IPS-18a (cell line): ENCODE data around the gene SEPTIN2.

Experiments
- H3K27ac ChIP-seq: one replicate; pipeline ENCODE4 v1.5.1; 2013; ENCODE audit warnings: low read length
- H3K27me3 ChIP-seq: one replicate; pipeline ENCODE4 v1.6.1; 2013; ENCODE audit warnings: mild to moderate bottlenecking, low read length; ENCODE audit not compliant: control insufficient read depth, insufficient read depth
- H3K36me3 ChIP-seq: one replicate; pipeline ENCODE4 v1.6.1; 2013; ENCODE audit warnings: low read depth, low read length; ENCODE audit not compliant: control insufficient read depth
- H3K4me1 ChIP-seq: one replicate; pipeline ENCODE4 v1.6.1; 2013; ENCODE audit warnings: low read depth, low read length; ENCODE audit not compliant: control insufficient read depth
- H3K4me3 ChIP-seq: one replicate; pipeline ENCODE4 v1.5.1; 2013; ENCODE audit warnings: low read length
- H3K9ac ChIP-seq: one replicate; pipeline ENCODE4 v1.6.1; 2013; ENCODE audit warnings: mild to moderate bottlenecking, low read length, moderate library complexity
- H3K9me3 ChIP-seq: one replicate; pipeline ENCODE4 v1.6.1; 2013; ENCODE audit warnings: low read depth, low read length; ENCODE audit not compliant: control insufficient read depth

Gene SEPTIN2

DNA sequence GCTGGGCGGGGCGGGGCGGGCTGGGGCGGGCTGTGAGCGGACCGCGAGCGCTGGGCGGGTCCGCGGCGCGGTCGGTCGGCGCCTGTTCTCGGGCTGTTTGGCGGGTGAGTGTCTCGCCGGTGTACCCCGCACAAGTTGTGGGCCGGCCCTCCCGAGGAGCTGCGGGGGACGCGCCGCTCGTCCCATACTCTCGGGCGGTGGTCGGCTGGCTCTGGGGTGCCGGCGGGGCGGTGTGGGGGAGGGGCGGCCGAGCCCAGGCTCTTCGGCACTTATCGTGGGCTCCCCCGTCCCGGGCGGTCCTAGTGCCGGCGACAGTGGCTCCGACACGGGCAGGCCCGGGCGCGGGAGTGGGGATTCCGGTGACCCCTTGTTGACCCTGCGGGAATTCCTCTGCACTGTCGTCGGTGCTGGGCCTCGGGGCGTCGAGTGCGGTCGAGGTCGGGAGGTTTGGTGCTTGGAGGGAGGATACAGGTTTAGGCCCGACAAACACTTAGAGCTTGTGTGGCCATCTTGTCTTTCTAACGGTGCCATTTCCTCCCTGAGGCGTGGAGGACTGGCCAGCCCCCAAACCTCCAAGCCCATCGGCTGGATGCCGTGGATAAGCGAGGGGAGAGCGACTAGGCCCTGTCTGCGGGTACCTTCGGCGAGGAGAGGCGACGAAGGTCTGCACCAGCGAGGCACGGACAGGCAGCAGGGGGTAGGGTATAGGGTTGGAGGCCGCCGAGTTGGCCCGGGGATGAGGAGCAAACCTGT is at the start of gene SEPTIN2:
SEPTIN2 (plus strand) TSS at position 47 of the 753 bp plus-strand sequence. CDS start 8,308 bp downstream, outside the sequence.
- peaks cover 6% of the 10 kb centered on the region for H3K36me3 ChIP-seq
- H3K9ac ChIP-seq, result peak within 1 kb of the TSS; percentile 99
- no peaks in the 10 kb centered on the region for H3K9me3 ChIP-seq
- peak within 1 kb of the TSS; percentile 92 for H3K4me3 ChIP-seq
- no peaks in the 10 kb centered on the region for H3K27me3 ChIP-seq
- peak within 1 kb of the TSS; percentile 99 for H3K27ac ChIP-seq
- H3K4me1 ChIP-seq, result peaks cover 24% of the 10 kb centered on the region

DNA sequence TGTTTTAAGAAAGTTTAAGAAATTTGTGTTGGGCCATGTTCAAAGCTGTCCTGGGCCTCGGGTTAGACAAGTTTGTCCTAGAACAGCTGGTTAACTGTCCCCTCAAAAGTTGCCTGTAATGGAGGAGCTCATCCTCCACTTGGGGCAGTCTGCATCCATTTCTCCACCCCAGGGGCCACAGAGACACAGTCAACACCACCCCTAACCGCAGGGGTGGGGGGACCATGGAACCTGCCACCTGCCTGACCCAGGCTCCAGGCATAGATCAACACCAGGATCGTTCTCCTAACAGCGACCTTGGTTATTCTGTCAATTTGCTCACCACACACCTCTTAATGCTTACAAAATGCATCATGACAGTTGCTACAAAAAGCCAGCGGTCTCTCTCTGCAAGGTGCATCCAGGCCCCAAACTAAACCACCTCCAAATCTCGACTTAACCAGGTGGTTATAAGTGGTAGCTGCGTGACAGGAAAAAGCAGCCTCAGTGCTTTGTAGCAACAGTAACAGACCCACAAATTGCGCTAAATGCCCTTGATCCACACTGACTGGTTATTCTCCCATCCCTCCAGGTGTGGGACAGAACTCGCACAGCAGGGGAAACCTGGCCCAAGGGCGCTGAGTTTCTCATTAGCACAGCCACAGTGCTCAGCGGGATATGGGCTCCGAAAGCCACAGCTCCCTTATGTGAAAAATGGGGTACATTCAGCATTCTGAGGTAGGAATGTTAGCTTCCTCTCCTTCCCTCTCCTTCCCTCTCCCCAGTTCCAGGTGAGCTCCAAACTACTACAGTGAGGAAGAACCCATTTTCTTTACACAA is 48.3 kb upstream of the SEPTIN2 start:
- Histone ChIP-seq H3K36me3 (peaks cover 30% of the 10 kb centered on the region), H3K27me3 (no peaks in the 10 kb centered on the region), H3K9ac (no peak overlapping the region), H3K4me1 (no peaks in the 10 kb centered on the region), H3K4me3 (no peak overlapping the region), H3K9me3 (no peaks in the 10 kb centered on the region), H3K27ac (no peak overlapping the region)

DNA sequence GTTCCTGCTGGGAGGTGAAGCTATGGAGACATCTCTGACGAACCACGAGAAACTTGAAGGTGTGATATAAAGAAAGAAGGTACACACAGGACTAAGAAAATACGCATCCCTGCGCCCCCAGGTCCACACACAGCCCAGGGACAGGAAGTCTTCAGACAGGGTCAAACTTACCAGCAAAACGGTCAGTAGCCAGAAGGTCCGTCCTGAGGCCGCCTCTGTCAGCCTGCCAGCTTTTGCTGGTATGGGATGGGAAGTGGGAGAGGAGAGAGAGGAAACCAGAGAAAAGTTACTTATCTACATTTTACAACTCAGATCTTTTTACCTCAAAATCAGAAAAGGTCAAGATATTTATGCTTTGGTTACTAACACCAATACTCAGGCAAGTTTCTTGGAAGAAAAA is 47.4 kb upstream of the SEPTIN2 start:
- Histone ChIP-seq H3K4me1 (peaks cover 4% of the 10 kb centered on the region), H3K9me3 (no peaks in the 10 kb centered on the region), H3K4me3 (no peak overlapping the region), H3K27ac (no peak overlapping the region), H3K36me3 (peaks cover 21% of the 10 kb centered on the region), H3K9ac (no peak overlapping the region), H3K27me3 (no peaks in the 10 kb centered on the region)

DNA sequence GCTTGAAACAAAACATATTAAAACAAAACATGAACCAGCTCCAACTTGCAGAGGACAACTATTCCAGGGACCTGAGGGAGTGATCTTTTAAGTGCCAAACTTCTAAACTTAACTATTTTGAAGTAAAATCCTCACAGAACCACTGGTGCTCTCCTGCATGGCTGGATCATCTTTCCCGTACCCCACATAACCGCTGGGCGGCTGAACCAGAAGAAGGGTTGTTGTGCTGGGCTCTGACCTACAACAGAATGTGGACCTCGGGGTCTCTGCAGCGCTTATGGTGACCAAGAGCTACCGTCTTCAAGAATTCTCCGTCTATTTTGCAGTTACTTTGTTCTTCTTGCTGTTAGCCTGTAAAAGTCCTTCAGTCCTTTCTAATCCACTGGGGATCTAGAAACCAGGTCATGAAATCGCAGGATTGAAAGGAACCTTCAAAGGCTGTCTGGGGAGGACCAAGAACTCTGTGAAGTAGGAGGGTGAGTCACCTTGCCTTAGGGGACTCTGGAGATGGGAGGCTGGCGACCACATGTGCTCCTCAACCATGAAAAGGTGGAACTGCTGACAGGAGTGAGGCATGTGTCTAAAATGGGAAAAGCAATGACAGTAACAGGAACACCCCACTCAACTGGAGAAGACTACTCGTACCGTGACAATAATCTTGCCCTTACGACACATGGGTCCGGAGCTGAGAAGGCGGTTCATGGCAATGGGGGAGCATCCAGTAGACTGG is 46.8 kb upstream of the SEPTIN2 start:
- Histone ChIP-seq H3K4me1 (peaks cover 4% of the 10 kb centered on the region), H3K27me3 (no peaks in the 10 kb centered on the region), H3K9ac (no peak overlapping the region), H3K27ac (no peak overlapping the region), H3K4me3 (no peak overlapping the region), H3K36me3 (peaks cover 16% of the 10 kb centered on the region), H3K9me3 (no peaks in the 10 kb centered on the region)

DNA sequence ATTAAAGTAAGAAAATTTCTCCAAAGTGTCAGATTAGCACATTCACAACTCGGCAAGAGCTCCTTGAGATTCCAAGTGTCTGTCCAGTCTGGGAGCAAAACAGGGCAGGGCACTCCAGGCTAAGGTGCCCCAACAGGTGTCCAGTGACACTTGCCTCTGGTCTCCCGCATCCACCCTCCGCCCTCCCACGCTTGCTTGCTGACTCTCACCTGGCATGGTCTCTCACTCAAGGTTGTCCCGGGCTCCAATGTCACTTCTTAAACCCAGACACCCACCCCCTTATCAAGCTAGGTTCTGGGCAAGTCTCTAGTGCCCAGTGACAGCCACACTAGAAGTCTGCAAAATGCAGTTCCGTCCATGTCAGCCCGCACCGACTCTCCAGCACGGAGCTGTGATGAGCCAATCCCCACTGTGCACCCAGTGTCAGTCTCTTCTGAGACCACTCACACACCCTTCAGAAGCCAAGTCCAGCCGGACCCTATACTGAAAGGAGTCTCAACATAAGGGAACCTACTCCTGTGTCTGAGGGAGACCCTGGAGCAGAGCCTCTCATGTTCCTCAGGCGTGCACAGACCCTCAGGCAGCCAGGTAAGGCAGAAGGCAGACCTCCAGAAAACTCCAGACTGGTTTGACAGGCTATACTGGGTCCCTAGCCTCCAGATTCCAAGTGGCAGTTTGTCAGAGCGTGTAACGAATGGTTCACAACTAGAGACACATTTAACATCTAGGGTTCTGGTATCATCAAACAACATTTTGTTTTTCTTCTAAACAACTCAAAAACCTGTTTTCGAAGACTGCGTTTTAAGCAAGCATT is 45.8 kb upstream of the SEPTIN2 start:
- peaks cover 4% of the 10 kb centered on the region for H3K4me1 ChIP-seq

DNA sequence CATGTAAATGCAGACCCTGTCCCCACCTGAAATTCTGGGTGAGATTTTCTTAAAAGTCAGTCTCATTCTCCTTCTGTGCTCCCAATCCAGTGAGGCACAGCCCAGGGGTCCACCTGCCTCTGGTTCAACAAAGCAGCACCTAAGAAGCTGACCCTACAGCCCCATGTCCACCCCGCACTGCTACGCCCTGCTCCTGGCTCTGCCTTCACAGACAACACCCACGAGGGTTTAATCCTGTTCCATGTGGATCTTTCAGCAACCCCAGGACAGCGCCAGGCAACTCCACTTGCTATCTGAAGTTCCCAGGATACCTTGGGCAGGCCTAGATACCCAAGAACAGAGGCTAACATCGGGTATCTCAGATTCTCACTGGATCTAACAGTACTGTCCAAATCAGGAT is 45.2 kb upstream of the SEPTIN2 start:
- peaks cover 4% of the 10 kb centered on the region for H3K4me1 ChIP-seq
- no peaks in the 10 kb centered on the region for H3K27me3 ChIP-seq
- no peak overlapping the region for H3K4me3 ChIP-seq
- H3K27ac ChIP-seq, result no peak overlapping the region
- peaks cover 13% of the 10 kb centered on the region for H3K36me3 ChIP-seq
- no peaks in the 10 kb centered on the region for H3K9me3 ChIP-seq
- H3K9ac ChIP-seq, result no peak overlapping the region

More for the DNA sequence above, 45.8 kb upstream of the SEPTIN2 start:
- Histone ChIP-seq H3K9me3 (no peaks in the 10 kb centered on the region), H3K4me3 (no peak overlapping the region), H3K27me3 (no peaks in the 10 kb centered on the region), H3K27ac (no peak overlapping the region), H3K36me3 (peaks cover 15% of the 10 kb centered on the region), H3K9ac (no peak overlapping the region)

DNA sequence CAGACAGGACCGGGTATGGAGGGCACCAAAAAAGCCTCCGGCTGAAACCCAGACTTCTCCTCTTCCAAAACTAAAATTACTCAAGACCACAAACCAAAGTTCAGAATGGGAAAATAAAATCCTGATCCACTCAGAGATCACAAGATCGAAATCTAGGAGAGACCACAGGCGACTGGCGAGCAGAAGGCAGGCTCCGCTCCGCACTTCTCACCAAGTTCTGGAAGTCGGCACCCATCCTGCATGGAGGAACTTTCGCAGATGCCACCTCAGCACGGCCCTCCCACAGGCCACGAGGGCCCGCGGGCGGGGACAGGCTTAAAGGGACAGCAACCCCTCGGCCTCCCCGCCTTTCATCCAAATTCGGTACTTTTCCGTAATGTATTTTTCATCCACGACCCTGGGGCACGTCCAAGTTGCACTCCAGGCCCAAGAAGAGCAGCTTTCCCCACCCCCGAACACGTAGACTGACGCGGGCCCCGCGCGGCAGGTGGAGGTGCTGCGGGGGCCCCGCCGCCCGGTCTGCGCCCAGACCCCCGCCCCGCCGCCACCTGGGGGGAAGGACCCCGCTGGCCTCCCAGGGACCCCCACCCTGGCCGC is 43.9 kb upstream of the SEPTIN2 start:
- no peaks in the 10 kb centered on the region for H3K27me3 ChIP-seq
- peaks cover 5% of the 10 kb centered on the region for H3K36me3 ChIP-seq
- H3K4me3 ChIP-seq, result peak overlapping the region; percentile 60
- no peak overlapping the region for H3K27ac ChIP-seq
- peak overlapping the region; percentile 16 for H3K9ac ChIP-seq
- H3K4me1 ChIP-seq, result peaks cover 4% of the 10 kb centered on the region
- H3K9me3 ChIP-seq, result no peaks in the 10 kb centered on the region

DNA sequence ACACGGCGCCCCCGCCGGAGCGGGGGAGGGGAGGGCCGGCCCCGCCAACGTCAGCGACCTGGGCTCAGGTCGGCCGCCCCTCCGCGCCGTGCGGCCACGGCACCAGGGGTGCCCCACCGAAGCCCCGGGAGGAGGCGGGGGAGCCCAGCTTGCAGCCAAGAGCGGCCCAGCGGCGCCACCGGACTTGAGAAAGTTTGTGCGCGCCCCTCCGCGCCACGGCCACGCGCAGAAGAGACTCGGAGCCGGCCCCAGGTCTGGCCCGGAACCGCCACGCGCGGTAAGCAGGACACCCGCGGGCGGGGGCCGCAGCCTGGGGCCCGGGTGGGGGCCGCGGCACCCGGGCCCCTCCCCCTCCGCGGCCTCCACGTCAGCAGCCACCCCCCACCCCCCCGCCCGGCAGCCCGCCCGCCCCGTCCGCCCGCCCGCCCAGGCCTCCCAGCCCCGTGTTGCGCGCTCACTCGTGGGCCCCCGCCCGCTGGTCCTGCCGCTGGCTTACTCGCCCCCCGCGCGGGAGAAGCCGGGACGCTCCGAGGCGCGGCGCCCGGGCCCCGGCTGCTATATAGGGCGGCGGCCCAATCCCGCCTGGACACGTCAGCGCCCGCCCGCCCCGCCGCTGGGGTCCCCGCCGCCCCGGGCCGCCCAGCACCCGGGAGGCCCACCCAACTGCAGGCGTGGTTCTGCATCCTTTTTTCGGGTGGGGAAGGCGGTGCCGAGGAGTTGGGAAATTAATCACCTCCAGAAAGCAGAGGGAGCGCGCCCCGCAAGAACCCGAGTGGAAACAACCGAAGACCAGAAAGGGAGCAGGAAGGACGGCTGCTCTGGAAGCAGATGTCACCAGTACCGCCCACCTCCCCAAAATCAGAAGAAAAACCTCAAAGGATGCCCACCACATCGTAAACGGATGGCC is 43.2 kb upstream of the SEPTIN2 start:
- Histone ChIP-seq H3K27me3 (no peaks in the 10 kb centered on the region), H3K9ac (peak overlapping the region; percentile 38), H3K36me3 (peaks cover 5% of the 10 kb centered on the region), H3K9me3 (no peaks in the 10 kb centered on the region), H3K4me3 (peak overlapping the region; percentile 60), H3K27ac (no peak overlapping the region), H3K4me1 (peaks cover 4% of the 10 kb centered on the region)

DNA sequence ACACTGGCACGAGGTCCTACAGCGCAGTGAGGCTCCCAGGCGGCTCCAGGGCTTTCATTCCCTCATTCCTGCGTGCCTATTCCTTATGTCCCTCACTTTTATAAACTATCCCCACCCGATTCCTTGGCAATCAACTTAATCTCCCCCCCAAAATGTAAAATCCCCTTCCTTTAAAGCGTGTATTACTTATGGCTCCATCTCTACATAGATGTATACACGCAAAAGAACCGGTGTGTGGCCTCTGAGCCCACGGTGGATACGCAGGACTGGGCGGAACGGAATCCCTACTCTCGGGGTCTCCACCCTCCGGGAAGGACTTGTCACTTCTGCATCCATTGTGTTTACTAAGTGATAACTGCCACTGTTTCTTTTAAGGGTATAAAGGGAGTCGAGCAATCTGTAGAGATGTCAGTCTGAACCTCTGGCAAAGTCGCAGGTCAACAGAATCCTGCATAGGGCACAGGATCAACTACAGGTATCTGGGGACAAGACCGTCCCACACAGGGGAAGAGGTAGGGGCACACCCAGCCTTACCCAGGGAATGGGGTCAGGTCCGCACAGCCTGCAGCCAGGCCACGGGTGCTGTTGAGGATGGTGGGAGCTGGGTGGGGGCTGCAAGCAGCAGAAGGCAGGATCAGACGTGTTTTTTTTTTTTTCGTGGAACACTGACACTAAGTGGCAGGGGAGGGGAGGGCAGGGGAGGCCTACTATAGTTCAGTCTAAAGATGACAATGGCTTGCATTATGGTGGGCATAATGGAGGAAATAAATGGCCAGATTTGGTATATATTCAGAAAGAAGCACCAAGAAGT is 42.3 kb upstream of the SEPTIN2 start:
- Histone ChIP-seq H3K9me3 (no peaks in the 10 kb centered on the region), H3K4me1 (peaks cover 4% of the 10 kb centered on the region), H3K4me3 (peak overlapping the region; percentile 59), H3K27me3 (no peaks in the 10 kb centered on the region), H3K9ac (peak overlapping the region; percentile 38), H3K27ac (no peak overlapping the region), H3K36me3 (peaks cover 5% of the 10 kb centered on the region)
